Neural cell (in vitro differentiated cells): Measurements from ENCODE around the gene RCC2.

Source experiments
- EP300 ChIP-seq: fragments of 450-650 bp; conservative IDR thresholded peaks from 2 replicates; pipeline ENCODE4 v1.6.1; 2014; ENCODE audit warnings: antibody characterized with exemption, mild to moderate bottlenecking, moderate library complexity; ENCODE audit not compliant: poor library complexity, severe bottlenecking
- POLR2AphosphoS5 ChIP-seq: IDR thresholded peaks from 2 replicates; pipeline ENCODE4 v1.6.1; 2012
- TF ChIP-seq, protein P1 (sequence below): IDR thresholded peaks from 2 replicates; pipeline ENCODE4 v1.6.1; 2012; ENCODE audit warnings: borderline replicate concordance
- TF ChIP-seq, protein P2 (sequence below): fragments of 450-650 bp; IDR thresholded peaks from 2 replicates; pipeline ENCODE4 v1.5.1; 2014; ENCODE audit warnings: antibody characterized with exemption, mild to moderate bottlenecking, moderate library complexity; ENCODE audit not compliant: poor library complexity, severe bottlenecking

DNA sequence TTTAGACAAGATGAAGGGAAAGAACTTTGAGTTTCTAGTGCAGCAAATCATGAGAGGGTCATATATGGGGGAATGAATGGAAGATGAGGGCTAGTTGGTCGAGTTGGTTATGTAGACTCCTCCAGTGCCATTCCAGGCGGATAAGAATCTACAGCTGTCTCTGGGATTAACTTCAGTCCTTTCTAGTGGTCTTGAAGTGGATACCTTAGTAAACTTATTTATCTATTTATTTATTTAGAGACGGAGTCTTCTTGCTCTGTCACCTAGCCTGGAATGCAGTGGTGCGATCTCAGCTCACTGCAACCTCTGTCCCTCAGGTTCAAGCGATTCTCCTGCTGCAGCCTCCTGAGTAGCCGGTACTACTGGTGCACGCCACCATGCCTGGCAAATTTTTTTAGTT lies 41.4 kb upstream of the RCC2 start:
- TF ChIP-seq, protein P1, sequence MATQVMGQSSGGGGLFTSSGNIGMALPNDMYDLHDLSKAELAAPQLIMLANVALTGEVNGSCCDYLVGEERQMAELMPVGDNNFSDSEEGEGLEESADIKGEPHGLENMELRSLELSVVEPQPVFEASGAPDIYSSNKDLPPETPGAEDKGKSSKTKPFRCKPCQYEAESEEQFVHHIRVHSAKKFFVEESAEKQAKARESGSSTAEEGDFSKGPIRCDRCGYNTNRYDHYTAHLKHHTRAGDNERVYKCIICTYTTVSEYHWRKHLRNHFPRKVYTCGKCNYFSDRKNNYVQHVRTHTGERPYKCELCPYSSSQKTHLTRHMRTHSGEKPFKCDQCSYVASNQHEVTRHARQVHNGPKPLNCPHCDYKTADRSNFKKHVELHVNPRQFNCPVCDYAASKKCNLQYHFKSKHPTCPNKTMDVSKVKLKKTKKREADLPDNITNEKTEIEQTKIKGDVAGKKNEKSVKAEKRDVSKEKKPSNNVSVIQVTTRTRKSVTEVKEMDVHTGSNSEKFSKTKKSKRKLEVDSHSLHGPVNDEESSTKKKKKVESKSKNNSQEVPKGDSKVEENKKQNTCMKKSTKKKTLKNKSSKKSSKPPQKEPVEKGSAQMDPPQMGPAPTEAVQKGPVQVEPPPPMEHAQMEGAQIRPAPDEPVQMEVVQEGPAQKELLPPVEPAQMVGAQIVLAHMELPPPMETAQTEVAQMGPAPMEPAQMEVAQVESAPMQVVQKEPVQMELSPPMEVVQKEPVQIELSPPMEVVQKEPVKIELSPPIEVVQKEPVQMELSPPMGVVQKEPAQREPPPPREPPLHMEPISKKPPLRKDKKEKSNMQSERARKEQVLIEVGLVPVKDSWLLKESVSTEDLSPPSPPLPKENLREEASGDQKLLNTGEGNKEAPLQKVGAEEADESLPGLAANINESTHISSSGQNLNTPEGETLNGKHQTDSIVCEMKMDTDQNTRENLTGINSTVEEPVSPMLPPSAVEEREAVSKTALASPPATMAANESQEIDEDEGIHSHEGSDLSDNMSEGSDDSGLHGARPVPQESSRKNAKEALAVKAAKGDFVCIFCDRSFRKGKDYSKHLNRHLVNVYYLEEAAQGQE = no peak
- TF ChIP-seq, protein P2, sequence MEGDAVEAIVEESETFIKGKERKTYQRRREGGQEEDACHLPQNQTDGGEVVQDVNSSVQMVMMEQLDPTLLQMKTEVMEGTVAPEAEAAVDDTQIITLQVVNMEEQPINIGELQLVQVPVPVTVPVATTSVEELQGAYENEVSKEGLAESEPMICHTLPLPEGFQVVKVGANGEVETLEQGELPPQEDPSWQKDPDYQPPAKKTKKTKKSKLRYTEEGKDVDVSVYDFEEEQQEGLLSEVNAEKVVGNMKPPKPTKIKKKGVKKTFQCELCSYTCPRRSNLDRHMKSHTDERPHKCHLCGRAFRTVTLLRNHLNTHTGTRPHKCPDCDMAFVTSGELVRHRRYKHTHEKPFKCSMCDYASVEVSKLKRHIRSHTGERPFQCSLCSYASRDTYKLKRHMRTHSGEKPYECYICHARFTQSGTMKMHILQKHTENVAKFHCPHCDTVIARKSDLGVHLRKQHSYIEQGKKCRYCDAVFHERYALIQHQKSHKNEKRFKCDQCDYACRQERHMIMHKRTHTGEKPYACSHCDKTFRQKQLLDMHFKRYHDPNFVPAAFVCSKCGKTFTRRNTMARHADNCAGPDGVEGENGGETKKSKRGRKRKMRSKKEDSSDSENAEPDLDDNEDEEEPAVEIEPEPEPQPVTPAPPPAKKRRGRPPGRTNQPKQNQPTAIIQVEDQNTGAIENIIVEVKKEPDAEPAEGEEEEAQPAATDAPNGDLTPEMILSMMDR = no peak
- no peak for TF ChIP-seq POLR2AphosphoS5
- no peak for TF ChIP-seq EP300
